Type B pancreatic cell (in vitro differentiated cells): ENCODE results near the gene CALML6. TPM values are rescaled to one million over a fixed set of nuclear protein-coding genes. Genes with fewer than 3 reads are reported as not detected.

ENCODE experiments used
- DNase-seq: peaks from one replicate; pipeline ENCODE4 v3.0.0; 2021; ENCODE audit warnings: mixed read lengths; ENCODE audit not compliant: unreplicated experiment; ENCODE audit errors: extremely low spot score
- H3K27ac Mint-ChIP-seq: 2 replicates; pipeline ENCODE4 v1.8.0; 2021; ENCODE audit warnings: mild to moderate bottlenecking, mixed read lengths
- H3K27me3 Mint-ChIP-seq: 2 replicates; pipeline ENCODE4 v1.8.0; 2021; ENCODE audit warnings: mixed read lengths
- H3K36me3 Mint-ChIP-seq: 2 replicates; pipeline ENCODE4 v1.8.0; 2021; ENCODE audit warnings: mixed read lengths
- H3K4me1 Mint-ChIP-seq: one replicate; pipeline ENCODE4 v1.8.0; 2021; ENCODE audit warnings: mixed read lengths; ENCODE audit not compliant: unreplicated experiment
- H3K4me3 Mint-ChIP-seq: 2 replicates; pipeline ENCODE4 v1.8.0; 2021; ENCODE audit warnings: mild to moderate bottlenecking, mixed read lengths
- H3K9me3 Mint-ChIP-seq: 2 replicates; pipeline ENCODE4 v1.8.0; 2021; ENCODE audit warnings: mixed read lengths
- total RNA-seq: library from RNA; stranded (reverse); gene quantifications from 2 replicates; pipeline ENCODE4 v1.2.1, GENCODE V29; 2021; ENCODE audit warnings: low replicate concordance
- TF ChIP-seq, protein P1 (sequence below): fragments of 200-600 bp; sonication (generic); conservative IDR thresholded peaks from 2 replicates; pipeline ENCODE4 v1.5.0; 2021; ENCODE audit warnings: antibody characterized with exemption, mild to moderate bottlenecking

The CALML6 gene
- total RNA-seq, 1 donor from 2014 or later, result 0.65 TPM

- Mint-ChIP-seq H3K27ac (no peak overlapping the region), H3K36me3 (no peaks in the 10 kb centered on the region), H3K9me3 (no peaks in the 10 kb centered on the region), H3K4me3 (peak overlapping the region; percentile 31), H3K27me3 (peaks cover 9% of the 10 kb centered on the region), H3K4me1 (peaks cover 4% of the 10 kb centered on the region)
- TF ChIP-seq, protein P1, sequence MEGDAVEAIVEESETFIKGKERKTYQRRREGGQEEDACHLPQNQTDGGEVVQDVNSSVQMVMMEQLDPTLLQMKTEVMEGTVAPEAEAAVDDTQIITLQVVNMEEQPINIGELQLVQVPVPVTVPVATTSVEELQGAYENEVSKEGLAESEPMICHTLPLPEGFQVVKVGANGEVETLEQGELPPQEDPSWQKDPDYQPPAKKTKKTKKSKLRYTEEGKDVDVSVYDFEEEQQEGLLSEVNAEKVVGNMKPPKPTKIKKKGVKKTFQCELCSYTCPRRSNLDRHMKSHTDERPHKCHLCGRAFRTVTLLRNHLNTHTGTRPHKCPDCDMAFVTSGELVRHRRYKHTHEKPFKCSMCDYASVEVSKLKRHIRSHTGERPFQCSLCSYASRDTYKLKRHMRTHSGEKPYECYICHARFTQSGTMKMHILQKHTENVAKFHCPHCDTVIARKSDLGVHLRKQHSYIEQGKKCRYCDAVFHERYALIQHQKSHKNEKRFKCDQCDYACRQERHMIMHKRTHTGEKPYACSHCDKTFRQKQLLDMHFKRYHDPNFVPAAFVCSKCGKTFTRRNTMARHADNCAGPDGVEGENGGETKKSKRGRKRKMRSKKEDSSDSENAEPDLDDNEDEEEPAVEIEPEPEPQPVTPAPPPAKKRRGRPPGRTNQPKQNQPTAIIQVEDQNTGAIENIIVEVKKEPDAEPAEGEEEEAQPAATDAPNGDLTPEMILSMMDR, result no peak
- no peak for DNase-seq
Observed at GRCh38 chr1:1917304-1917976, 2.4 kb downstream of the CALML6 start.

- TF ChIP-seq, protein P1, result no peak
- no peak for DNase-seq
- peaks cover 4% of the 10 kb centered on the region for H3K4me1 Mint-ChIP-seq
- H3K9me3 Mint-ChIP-seq, result no peaks in the 10 kb centered on the region
- H3K4me3 Mint-ChIP-seq, result peak overlapping the region; percentile 25
- H3K36me3 Mint-ChIP-seq, result no peaks in the 10 kb centered on the region
- peaks cover 9% of the 10 kb centered on the region for H3K27me3 Mint-ChIP-seq
- H3K27ac Mint-ChIP-seq, result no peak overlapping the region
Observed at GRCh38 chr1:1917995-1918900, 3.2 kb downstream of the CALML6 start.

DNA sequence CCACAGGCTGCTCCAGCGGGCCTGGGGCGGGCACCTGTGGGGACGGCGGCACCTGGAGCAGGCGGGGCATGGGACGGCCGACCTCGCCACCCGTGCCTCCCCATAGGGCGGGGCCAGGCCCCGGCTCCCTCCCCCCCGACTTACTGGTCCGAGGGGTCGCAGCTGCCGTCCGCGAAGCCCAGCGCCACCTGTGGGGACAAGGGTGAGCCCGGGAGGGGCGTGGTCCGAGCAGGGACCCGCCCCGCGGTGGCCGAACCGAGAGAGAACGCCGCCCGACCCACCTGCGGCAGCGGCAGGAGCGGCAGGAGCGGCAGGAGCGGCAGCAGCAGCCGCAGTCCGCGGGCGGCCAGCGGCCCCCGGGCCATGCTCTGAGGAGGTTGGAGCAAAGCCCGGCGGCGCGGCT, 3.8 kb downstream of the CALML6 start, which contains the start of gene TMEM52:
Gene TMEM52 (minus strand): TSS at position 379 of the 403 bp plus-strand sequence. CDS start 14 bp downstream, at position 365.
- H3K4me3 Mint-ChIP-seq, result peak within 1 kb of the TSS; percentile 75
- H3K36me3 Mint-ChIP-seq, result no peaks in the 10 kb centered on the region
- TF ChIP-seq, protein P1, result peak; percentile 31
- no peak for DNase-seq
- H3K27me3 Mint-ChIP-seq, result peaks cover 6% of the 10 kb centered on the region
- no peak within 1 kb of the TSS for H3K27ac Mint-ChIP-seq
- H3K9me3 Mint-ChIP-seq, result no peaks in the 10 kb centered on the region
- H3K4me1 Mint-ChIP-seq, result peaks cover under 1% of the 10 kb centered on the region

GRCh38 chr1:1919304-1920056, 4.4 kb downstream of the CALML6 start:
- Mint-ChIP-seq H3K27me3 (peaks cover 6% of the 10 kb centered on the region), H3K4me3 (peak overlapping the region; percentile 75), H3K9me3 (no peaks in the 10 kb centered on the region), H3K4me1 (no peaks in the 10 kb centered on the region), H3K27ac (no peak overlapping the region), H3K36me3 (no peaks in the 10 kb centered on the region)
- TF ChIP-seq, protein P1, result no peak
- DNase-seq, result peak; percentile 100

DNA sequence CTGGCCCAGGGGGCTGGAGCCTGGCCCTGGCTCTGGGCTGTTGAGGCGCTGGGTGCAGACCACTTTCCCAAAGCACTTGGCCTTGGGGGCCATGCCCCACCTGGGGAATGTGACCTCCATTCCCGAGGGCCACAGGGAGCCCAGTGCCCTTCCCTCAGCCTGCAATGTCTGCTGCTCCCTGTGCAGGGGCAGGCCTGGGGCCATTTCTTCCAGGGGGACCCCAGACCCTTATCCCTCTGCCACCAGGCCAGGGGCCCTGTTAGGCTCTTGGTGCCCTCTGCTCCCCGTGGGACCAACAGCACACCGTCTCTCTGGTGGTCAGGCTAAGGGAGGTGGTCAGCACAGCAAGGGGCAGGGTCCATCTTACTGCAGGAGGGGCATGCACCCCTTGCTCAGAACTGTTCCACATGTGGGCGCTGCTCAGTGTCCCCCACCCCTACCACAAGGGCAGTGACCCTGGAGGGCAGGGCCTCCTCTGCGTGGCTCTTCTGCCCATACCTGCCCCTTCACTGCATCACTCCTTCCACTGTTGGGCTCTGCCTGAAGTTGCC, 5.1 kb downstream of the CALML6 start:
- Mint-ChIP-seq H3K4me3 (no peak overlapping the region), H3K4me1 (no peaks in the 10 kb centered on the region), H3K9me3 (no peaks in the 10 kb centered on the region), H3K36me3 (no peaks in the 10 kb centered on the region), H3K27me3 (peaks cover 6% of the 10 kb centered on the region), H3K27ac (no peak overlapping the region)
- DNase-seq, result peak; percentile 65
- TF ChIP-seq, protein P1, result no peak
